Measurements from ENCODE around the gene FNBP1.
"Not testable (repeated sequence)": the region's sequence is repeated elsewhere in the genome, so short reads cannot be mapped to it uniquely, and the experiment has no call there.

Gene FNBP1

GRCh38 chr9:130043654-130044623 lies 950 bp upstream of the FNBP1 start:
- no peak for DNase-seq

GRCh38 chr9:130042406-130042884 lies 544 bp downstream of the FNBP1 start:
- no peak for DNase-seq

- no peak for DNase-seq
Observed at GRCh38 chr9:130041648-130042405, 1.2 kb downstream of the FNBP1 start.

DNA sequence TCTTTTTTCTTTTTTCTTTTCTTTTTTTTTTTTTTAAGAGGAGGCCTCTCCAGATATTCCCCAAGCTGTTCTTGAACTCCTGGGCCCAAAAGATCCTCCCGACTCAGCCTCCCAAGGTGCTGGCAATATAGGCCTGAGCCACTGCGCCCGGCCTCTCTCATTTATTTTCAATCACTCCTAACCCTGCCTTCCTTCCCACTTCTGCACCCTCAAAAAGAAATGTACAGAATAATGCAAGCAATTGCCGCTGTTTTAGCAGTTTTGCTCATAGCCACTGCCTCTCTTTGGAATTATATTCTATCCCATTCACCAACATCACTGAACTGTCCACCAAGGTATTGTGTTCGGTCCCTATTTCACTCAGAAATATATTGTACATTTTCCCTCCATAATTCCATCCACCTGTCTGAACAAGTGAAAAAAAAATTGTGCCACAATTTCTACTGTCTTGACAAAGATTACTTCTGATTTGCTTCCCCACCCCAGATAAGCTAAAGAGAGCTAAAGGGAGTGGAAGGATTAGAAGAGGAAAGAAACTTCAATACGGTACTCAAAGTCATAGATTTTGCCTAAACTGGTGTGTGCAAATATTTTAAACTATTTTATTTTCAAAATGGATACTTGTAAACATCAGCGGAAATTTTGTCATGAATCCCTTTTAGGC lies 1.9 kb downstream of the FNBP1 start:
- no peak for DNase-seq

DNA sequence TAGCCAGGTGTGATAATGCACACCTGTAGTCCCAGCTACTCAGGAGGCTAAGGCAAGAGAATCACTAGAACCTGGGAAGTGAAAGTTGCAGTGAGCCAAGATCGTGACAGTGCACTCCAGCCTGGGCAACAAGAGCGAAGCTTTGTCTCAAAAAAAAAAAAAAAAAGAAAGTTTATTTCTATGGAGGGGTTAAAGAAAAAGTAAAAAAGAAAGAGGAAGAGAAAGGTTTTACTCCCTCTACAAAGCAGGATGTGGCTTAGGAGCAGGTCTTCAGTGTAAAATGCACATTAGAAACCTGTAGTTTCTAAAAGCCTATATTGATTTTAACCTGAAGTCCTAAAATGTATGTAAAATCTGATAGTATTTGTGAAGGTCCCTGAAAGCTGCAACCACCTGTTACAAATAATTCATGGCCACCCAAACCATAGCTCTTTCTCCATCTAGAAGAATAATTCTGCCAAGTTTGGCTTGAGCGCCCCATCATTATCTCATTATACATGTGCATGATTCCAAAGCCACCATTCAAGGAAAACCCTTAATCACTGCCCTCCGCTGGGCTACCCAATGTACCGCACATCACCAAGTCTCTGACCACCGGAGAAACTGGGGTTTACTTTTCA lies 3.4 kb downstream of the FNBP1 start:
- DNase-seq = no peak

DNA sequence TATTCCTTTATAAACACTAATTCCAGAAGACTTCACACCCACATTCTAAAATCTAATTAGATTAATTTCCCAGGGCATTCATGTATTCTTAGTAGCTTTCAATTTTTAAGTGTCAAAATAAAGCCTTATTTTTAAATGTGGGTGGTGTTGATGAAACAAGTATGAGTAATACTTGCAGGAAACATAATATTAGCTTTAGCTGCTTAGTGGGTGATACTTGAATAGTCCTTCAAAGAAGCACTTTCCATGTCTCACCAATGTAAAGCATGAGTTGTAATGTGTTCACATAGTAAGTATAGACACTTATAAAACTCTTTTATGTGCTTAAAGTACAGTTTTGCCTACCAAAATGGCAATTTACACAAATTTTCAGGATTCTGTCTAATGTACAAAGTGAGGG lies 6.9 kb downstream of the FNBP1 start:
- no peak for DNase-seq

DNA sequence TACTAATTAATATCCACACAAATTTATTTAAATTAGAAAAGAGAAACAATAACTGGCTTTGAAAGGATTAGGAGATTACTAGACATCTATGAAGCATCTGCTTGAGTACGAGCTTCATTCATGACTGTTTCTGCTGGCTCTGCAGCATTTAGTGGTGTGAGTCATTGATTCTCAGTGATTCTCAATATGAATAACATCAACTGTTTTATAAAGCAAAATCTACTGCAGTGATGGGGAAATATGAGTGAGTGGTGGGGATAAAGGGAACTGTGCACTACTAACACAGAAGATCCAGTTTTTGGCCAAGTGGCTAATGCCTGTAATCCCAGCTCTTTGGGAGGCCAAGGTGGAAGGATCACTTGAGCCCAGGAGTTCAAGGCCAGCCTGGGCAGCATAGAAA lies 8.4 kb downstream of the FNBP1 start:
- no peak for DNase-seq

DNA sequence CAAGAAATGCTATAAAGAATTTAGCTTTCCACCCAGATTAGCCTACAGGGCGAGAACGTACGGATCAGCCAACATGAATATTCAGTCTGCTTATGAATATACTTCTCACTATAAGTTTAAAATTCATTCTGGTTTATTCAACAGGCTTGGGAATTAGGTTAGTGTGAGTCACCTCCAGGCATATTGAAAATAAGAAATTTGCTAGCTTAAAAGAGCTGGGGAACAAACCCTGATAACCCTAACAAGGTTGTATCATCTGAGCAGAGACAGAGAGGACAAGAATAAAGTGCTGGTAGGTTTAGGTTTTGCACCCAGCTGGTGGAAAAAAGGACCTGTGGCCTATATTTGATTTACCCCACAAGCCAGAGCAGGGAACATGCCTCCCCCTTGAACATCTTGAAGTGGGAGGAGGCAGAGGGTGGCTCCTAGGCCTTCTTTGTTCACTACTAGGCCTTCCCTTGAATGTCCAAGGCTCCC lies 12.3 kb downstream of the FNBP1 start:
- DNase-seq = no peak

DNA sequence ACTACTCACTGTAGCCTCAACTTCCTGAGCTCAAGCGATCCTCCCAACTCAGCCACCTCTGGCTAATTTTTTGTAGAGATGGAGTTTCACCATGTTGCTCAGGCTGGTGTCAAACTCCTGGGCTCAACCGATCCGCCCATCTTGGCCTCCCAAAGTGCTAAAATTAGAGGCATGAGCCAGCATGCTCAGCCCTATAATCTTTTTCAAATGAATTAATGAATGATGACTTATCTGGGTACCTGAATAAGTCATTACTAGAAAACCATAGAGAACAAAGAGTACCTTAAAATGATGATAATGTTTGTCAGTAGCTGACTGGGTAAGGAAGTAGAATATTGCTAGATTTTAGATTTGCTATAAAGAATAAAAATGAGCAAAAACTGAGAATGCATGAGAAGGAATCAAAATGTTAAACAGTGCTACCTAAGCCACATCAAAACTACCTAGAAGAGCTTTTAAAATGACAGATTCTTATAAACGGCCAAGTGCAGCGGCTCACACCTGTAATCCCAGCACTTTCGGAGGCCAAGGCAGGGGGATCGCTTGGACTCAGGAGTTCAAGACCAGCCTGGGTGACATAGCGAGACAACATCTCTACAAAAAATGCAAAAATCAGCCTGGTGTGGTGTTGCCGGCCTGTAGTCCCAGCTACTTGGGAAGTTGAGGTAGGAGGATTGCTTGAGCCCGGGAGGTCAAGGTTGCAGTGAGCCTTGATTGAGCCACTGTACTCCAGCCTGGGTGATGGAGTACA lies 13.6 kb downstream of the FNBP1 start:
- no peak for DNase-seq

GRCh38 chr9:130028493-130029222 lies 14.3 kb downstream of the FNBP1 start:
- DNase-seq = no peak

GRCh38 chr9:130027533-130028365 lies 15.2 kb downstream of the FNBP1 start:
- no peak for DNase-seq

DNA sequence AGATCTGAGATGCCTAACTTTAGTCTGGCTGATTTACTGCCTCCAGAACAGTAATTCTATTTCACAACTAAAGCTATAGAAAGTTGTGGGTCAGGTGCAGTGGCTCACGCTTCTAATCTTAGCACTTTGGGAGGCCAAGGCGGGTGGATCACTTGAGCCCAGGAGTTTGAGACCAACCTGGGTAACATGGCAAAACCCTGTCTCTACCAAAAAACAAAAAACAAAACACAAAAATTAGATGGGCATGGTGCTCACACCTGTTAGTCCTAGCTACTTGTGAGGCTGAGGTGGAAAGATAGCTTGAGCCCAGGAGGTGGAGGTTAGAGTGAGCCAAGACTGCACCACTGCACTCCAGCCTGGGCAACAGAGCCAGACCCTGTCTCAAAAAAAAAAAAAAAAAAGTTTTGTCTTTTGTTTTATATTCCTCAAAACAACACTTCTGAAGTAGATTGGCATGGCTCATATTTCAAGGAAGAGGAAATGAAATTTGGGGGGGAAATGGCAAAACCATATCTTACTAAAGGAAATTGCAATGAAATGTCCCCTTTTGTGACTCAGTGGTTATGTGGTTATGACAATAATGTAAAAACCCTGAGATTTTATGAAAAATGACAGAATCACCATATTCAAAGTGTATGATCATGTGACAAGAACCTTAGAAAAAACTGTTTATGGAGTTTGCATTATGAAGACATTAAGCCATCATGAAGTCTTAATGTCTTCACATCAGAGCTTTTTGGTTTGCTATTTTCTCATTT lies 16.2 kb downstream of the FNBP1 start:
- peak; percentile 11 for DNase-seq

GRCh38 chr9:130024597-130024994 lies 18.4 kb downstream of the FNBP1 start:
- DNase-seq = no peak

- no peak for DNase-seq
Observed at GRCh38 chr9:130023994-130024596, 18.9 kb downstream of the FNBP1 start.

DNA sequence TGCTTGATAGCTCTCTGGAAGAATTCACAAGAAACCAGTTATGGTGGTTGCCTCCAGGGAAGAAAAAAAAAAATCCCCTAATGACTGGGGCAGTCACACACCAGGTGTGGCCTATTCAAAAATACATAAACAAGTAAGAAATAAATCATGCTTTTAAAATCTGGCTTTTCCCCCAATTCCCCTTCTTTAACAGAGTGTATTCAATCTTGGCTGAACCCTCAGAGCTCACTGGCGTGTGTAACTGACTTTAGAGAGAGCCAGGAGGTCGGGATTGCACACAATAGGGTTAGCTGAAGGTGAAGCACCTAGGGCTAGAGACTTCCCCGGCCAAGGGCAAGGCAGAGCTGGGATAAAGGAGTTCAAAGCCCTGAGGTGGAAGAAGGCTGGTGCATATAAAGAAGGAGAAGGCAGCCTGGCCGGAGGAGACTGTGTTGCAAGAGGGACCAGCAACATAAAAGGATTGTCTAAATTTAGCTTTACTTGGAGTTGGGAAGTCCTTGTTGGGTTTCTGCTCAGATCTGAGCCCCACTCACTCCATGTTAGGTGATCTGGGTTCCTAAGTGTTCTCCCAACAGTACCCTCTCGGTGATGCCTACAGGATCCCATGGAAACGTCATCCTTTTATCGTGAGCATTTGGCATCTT lies 19.7 kb downstream of the FNBP1 start:
- no peak for DNase-seq

- no peak for DNase-seq
Observed at GRCh38 chr9:130022566-130023143, 20.3 kb downstream of the FNBP1 start.

- DNase-seq = not testable (repeated sequence)
Observed at GRCh38 chr9:130021842-130022241, 21.1 kb downstream of the FNBP1 start.

GRCh38 chr9:130021123-130021522 lies 21.9 kb downstream of the FNBP1 start:
- DNase-seq = no peak
